Effector CD8-positive, alpha-beta T cell (primary cell): ENCODE data around the gene MAMSTR.
"Not testable (repeated sequence)": the region's sequence is repeated elsewhere in the genome, so short reads cannot be mapped to it uniquely, and the experiment has no call there.

Experiments
- DNase-seq: peaks from one replicate; lab custom pipeline; 2025; lab: John Stamatoyannopoulos, UW

Gene MAMSTR

GRCh38 chr19:48687776-48688175, 31.7 kb downstream of the MAMSTR start:
- DNase-seq: no peak

- DNase-seq: not testable (repeated sequence)
These were observed 32.9 kb downstream of the MAMSTR start for GRCh38 chr19:48686637-48687036.

- no peak for DNase-seq
These were observed 33.4 kb downstream of the MAMSTR start for GRCh38 chr19:48686088-48686487.

- no peak for DNase-seq
These were observed 33.9 kb downstream of the MAMSTR start for GRCh38 chr19:48685583-48685982.

- DNase-seq: peak; percentile 32
These were observed 36.2 kb downstream of the MAMSTR start for GRCh38 chr19:48683349-48683748.

GRCh38 chr19:48681127-48681470, 38.4 kb downstream of the MAMSTR start:
- no peak for DNase-seq

GRCh38 chr19:48680436-48681126, 38.9 kb downstream of the MAMSTR start:
- no peak for DNase-seq

- not testable (repeated sequence) for DNase-seq
These were observed 39.5 kb downstream of the MAMSTR start for GRCh38 chr19:48680006-48680405.

GRCh38 chr19:48678201-48678600, 41.3 kb downstream of the MAMSTR start:
- no peak for DNase-seq

- DNase-seq: no peak
These were observed 42.6 kb downstream of the MAMSTR start for GRCh38 chr19:48676887-48677286.

- DNase-seq: no peak
These were observed 43.0 kb downstream of the MAMSTR start for GRCh38 chr19:48676487-48676886.

GRCh38 chr19:48674921-48675824, 44.4 kb downstream of the MAMSTR start:
- peak; percentile 54 for DNase-seq

GRCh38 chr19:48674216-48674809, 45.2 kb downstream of the MAMSTR start:
- DNase-seq: no peak

GRCh38 chr19:48673436-48674100, 46.0 kb downstream of the MAMSTR start:
- no peak for DNase-seq

- no peak for DNase-seq
These were observed 46.5 kb downstream of the MAMSTR start, which contains the start of gene NTN5 for GRCh38 chr19:48672994-48673393. TSS of gene NTN5 (minus strand) at chr19:48673017. CDS start at chr19:48670986, 2,031 bp downstream.

- DNase-seq: no peak
These were observed 48.0 kb downstream of the MAMSTR start for GRCh38 chr19:48671446-48671995.

- no peak for DNase-seq
These were observed 48.7 kb downstream of the MAMSTR start for GRCh38 chr19:48670699-48671445.

GRCh38 chr19:48669903-48670668, 49.4 kb downstream of the MAMSTR start:
- no peak for DNase-seq

- DNase-seq: no peak
These were observed 50.8 kb downstream of the MAMSTR start for GRCh38 chr19:48668761-48669160.

GRCh38 chr19:48668332-48668731, 51.2 kb downstream of the MAMSTR start:
- DNase-seq: no peak
